WTC11 (cell line): ENCODE measurements around the gene SPATA25. TPM values are rescaled to one million over a fixed set of nuclear protein-coding genes. Genes with fewer than 3 reads are reported as not detected.

Source experiments
- ATAC-seq: fragments of 200-7000 bp; cut with Tn5 transposase; 2 replicates; pipeline ENCODE4 v1.10.0; 2021; ENCODE audit warnings: mild to moderate bottlenecking, moderate library complexity
- CTCF ChIA-PET: fragments of 300-600 bp; sonication (Branson Sonifier 250); formaldehyde crosslinking; loops from one replicate; lab custom pipeline; 2021; ENCODE audit warnings: antibody characterized with exemption; lab: Charles Lee
- POLR2A ChIA-PET: fragments of 350-600 bp; sonication (Branson Sonifier 250); formaldehyde crosslinking; loops from one replicate; lab custom pipeline; 2021; ENCODE audit warnings: antibody characterized with exemption; lab: Charles Lee
- DNase-seq: peaks from one replicate; pipeline ENCODE4 v3.0.0; 2021; ENCODE audit warnings: low spot score
- H3K27ac Mint-ChIP-seq: 2 replicates; pipeline ENCODE4 v1.8.0; 2021; ENCODE audit warnings: mixed read lengths
- H3K27me3 Mint-ChIP-seq: 2 replicates; pipeline ENCODE4 v1.8.0; 2021; ENCODE audit warnings: low read depth, mild to moderate bottlenecking, moderate library complexity, mixed read lengths
- H3K36me3 Mint-ChIP-seq: 2 replicates; pipeline ENCODE4 v1.8.0; 2021; ENCODE audit warnings: mixed read lengths
- H3K4me1 Mint-ChIP-seq: 2 replicates; pipeline ENCODE4 v1.8.0; 2022; ENCODE audit warnings: mixed read lengths
- H3K4me3 Mint-ChIP-seq: 2 replicates; pipeline ENCODE4 v1.8.0; 2021; ENCODE audit warnings: mild to moderate bottlenecking, moderate library complexity, mixed read lengths
- H3K9me3 Mint-ChIP-seq: 2 replicates; pipeline ENCODE4 v1.8.0; 2021; ENCODE audit warnings: mixed read lengths
- AR ChIP-seq: fragments of 250-450 bp; sonication (Bioruptor Pico); IDR thresholded peaks from 2 replicates; pipeline ENCODE4 v1.9.0; 2021; ENCODE audit warnings: mild to moderate bottlenecking
- ESRRA ChIP-seq: sonication (generic); formaldehyde crosslinking; IDR thresholded peaks from 2 replicates; pipeline ENCODE4 v1.8.1; 2022; ENCODE audit warnings: mild to moderate bottlenecking, missing genetic modification reagents, borderline replicate concordance
- ETV6 ChIP-seq: sonication (generic); formaldehyde crosslinking; IDR thresholded peaks from 2 replicates; pipeline ENCODE4 v1.8.1; 2022; ENCODE audit warnings: mild to moderate bottlenecking, missing genetic modification reagents
- FOXP1 ChIP-seq: sonication (generic); formaldehyde crosslinking; IDR thresholded peaks from 2 replicates; pipeline ENCODE4 v1.8.0; 2022; ENCODE audit warnings: missing genetic modification reagents, mild to moderate bottlenecking, moderate library complexity, borderline replicate concordance
- GABPB1 ChIP-seq: sonication (generic); formaldehyde crosslinking; IDR thresholded peaks from 2 replicates; pipeline ENCODE4 v1.8.1; 2023; ENCODE audit warnings: mild to moderate bottlenecking, missing genetic modification reagents
- KAT7 ChIP-seq: sonication (generic); formaldehyde crosslinking; IDR thresholded peaks from 2 replicates; pipeline ENCODE4 v1.8.1; 2023; ENCODE audit warnings: missing genetic modification reagents, mild to moderate bottlenecking, borderline replicate concordance
- NFYB ChIP-seq: sonication (generic); formaldehyde crosslinking; conservative IDR thresholded peaks from 2 replicates; pipeline ENCODE4 v1.8.0; 2022; ENCODE audit warnings: low read depth, missing genetic modification reagents
- NR1H2 ChIP-seq: sonication (generic); formaldehyde crosslinking; IDR thresholded peaks from 2 replicates; pipeline ENCODE4 v1.9.0; 2021; ENCODE audit warnings: mild to moderate bottlenecking, moderate library complexity, missing genetic modification reagents
- ZNF138 ChIP-seq: sonication (generic); formaldehyde crosslinking; conservative IDR thresholded peaks from 2 replicates; pipeline ENCODE4 v1.8.1; 2022; ENCODE audit warnings: mild to moderate bottlenecking, moderate library complexity, missing genetic modification reagents
- total RNA-seq: library from RNA; stranded (reverse); gene quantifications from 3 replicates; pipeline ENCODE4 v1.2.3, GENCODE V29; 2021
- TF ChIP-seq, protein P1 (sequence below): sonication (generic); formaldehyde crosslinking; IDR thresholded peaks from 2 replicates; pipeline ENCODE4 v1.8.0; 2022; ENCODE audit warnings: mild to moderate bottlenecking, missing genetic modification reagents
- TF ChIP-seq, protein P2 (sequence below): fragments of 250-450 bp; sonication (Bioruptor Pico); IDR thresholded peaks from 2 replicates; pipeline ENCODE4 v2.1.2; 2022; ENCODE audit warnings: mild to moderate bottlenecking, moderate library complexity
- TF ChIP-seq, protein P3 (sequence below): sonication (generic); formaldehyde crosslinking; IDR thresholded peaks from 2 replicates; pipeline ENCODE4 v1.8.1; 2023; ENCODE audit warnings: mild to moderate bottlenecking, missing genetic modification reagents
- TF ChIP-seq, protein P4 (sequence below): sonication (generic); formaldehyde crosslinking; IDR thresholded peaks from 2 replicates; pipeline ENCODE4 v1.8.1; 2022; ENCODE audit warnings: low read depth, mild to moderate bottlenecking, moderate library complexity, missing genetic modification reagents, borderline replicate concordance

SPATA25 gene
- total RNA-seq, 1 experiment from 2014 or later, result 3.7 TPM

DNA sequence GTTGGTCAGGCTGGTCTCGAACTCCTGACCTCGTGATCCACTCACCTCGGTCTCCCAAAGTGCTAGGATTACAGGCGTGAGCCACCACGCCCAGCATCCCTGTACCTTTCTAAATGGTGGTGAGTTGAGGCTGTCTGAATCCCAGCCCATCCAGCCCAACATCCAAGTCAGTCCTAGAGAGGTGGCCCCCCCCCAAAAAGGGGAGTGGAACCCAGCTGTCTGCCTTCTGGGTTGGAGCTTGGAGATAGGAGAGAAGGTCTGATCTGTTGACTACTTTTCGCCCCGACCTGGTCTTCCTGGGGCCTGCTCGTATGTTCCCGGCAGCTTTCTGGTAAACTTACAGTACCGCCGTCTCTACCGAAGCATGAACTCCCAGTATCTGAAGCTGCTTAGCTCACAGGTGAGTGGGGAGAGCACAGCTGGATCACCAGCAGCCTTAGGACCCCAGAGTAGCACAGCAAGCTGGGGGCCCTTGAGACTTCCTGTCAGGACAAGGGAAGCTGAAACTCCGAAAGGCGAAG lies 9.3 kb upstream of the SPATA25 start (continued):
- TF ChIP-seq, protein P1, sequence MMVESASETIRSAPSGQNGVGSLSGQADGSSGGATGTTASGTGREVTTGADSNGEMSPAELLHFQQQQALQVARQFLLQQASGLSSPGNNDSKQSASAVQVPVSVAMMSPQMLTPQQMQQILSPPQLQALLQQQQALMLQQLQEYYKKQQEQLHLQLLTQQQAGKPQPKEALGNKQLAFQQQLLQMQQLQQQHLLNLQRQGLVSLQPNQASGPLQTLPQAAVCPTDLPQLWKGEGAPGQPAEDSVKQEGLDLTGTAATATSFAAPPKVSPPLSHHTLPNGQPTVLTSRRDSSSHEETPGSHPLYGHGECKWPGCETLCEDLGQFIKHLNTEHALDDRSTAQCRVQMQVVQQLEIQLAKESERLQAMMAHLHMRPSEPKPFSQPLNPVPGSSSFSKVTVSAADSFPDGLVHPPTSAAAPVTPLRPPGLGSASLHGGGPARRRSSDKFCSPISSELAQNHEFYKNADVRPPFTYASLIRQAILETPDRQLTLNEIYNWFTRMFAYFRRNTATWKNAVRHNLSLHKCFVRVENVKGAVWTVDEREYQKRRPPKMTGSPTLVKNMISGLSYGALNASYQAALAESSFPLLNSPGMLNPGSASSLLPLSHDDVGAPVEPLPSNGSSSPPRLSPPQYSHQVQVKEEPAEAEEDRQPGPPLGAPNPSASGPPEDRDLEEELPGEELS, result no peak
- no peak for TF ChIP-seq FOXP1
- TF ChIP-seq, protein P2, sequence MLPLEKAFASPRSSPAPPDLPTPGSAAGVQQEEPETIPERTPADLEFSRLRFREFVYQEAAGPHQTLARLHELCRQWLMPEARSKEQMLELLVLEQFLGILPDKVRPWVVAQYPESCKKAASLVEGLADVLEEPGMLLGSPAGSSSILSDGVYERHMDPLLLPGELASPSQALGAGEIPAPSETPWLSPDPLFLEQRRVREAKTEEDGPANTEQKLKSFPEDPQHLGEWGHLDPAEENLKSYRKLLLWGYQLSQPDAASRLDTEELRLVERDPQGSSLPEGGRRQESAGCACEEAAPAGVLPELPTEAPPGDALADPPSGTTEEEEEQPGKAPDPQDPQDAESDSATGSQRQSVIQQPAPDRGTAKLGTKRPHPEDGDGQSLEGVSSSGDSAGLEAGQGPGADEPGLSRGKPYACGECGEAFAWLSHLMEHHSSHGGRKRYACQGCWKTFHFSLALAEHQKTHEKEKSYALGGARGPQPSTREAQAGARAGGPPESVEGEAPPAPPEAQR (CRISPR knock-in tag), result no peak
- TF ChIP-seq GABPB1 (CRISPR knock-in tag), result no peak
- TF ChIP-seq, protein P3, sequence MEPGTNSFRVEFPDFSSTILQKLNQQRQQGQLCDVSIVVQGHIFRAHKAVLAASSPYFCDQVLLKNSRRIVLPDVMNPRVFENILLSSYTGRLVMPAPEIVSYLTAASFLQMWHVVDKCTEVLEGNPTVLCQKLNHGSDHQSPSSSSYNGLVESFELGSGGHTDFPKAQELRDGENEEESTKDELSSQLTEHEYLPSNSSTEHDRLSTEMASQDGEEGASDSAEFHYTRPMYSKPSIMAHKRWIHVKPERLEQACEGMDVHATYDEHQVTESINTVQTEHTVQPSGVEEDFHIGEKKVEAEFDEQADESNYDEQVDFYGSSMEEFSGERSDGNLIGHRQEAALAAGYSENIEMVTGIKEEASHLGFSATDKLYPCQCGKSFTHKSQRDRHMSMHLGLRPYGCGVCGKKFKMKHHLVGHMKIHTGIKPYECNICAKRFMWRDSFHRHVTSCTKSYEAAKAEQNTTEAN (CRISPR knock-in tag), result no peak
- no peak for TF ChIP-seq AR (CRISPR knock-in tag)
- no peak for TF ChIP-seq NFYB (CRISPR knock-in tag)
- TF ChIP-seq NR1H2 (CRISPR knock-in tag), result no peak

- Mint-ChIP-seq H3K36me3 (peaks cover 21% of the 10 kb centered on the region), H3K9me3 (no peaks in the 10 kb centered on the region), H3K4me1 (peaks cover 8% of the 10 kb centered on the region), H3K4me3 (no peak overlapping the region), H3K27me3 (no peaks in the 10 kb centered on the region; the same call in 1 of the 2 replicates), H3K27ac (no peak overlapping the region)
- no peak for ATAC-seq
- no peak for DNase-seq
- TF ChIP-seq, protein P4, sequence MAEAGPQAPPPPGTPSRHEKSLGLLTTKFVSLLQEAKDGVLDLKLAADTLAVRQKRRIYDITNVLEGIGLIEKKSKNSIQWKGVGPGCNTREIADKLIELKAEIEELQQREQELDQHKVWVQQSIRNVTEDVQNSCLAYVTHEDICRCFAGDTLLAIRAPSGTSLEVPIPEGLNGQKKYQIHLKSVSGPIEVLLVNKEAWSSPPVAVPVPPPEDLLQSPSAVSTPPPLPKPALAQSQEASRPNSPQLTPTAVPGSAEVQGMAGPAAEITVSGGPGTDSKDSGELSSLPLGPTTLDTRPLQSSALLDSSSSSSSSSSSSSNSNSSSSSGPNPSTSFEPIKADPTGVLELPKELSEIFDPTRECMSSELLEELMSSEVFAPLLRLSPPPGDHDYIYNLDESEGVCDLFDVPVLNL, result no peak
- TF ChIP-seq ESRRA (CRISPR knock-in tag) (no peak), KAT7 (CRISPR knock-in tag) (no peak), AR (CRISPR knock-in tag) (no peak), ZNF138 (CRISPR knock-in tag) (no peak), ETV6 (CRISPR knock-in tag) (no peak)
- CTCF ChIA-PET, result no interaction called here
- POLR2A ChIA-PET, result interaction anchor here (0.6 kb wide), 1 partner anchor 33 kb away, joined by 3 read pairs; no protein-coding TSS in a partner anchor
Observed at GRCh38 chr20:45894797-45895196, 7.4 kb upstream of the SPATA25 start.
